GM12878 (cell line): Measurements from ENCODE around the gene TFF1. TPM values are rescaled to one million over a fixed set of nuclear protein-coding genes. Genes with fewer than 3 reads are reported as not detected.

Experiments used
- BCL3 ChIP-seq: IDR thresholded peaks from 2 replicates; pipeline ENCODE4 v1.6.1; 2011; ENCODE audit warnings: borderline replicate concordance, low read depth, mild to moderate bottlenecking, moderate library complexity, low read length; ENCODE audit not compliant: insufficient read depth, poor library complexity, severe bottlenecking
- CREM ChIP-seq: IDR thresholded peaks from 2 replicates; pipeline ENCODE4 v1.6.1; 2014; ENCODE audit warnings: antibody characterized with exemption, low read depth
- EED ChIP-seq: sonication (generic); IDR thresholded peaks from 2 replicates; pipeline ENCODE4 v1.6.1; 2016; ENCODE audit warnings: antibody characterized with exemption, low read depth
- IKZF1 ChIP-seq: fragments of 450-650 bp; conservative IDR thresholded peaks from 2 replicates; pipeline ENCODE4 v1.6.1; 2017; ENCODE audit warnings: antibody characterized with exemption, mild to moderate bottlenecking
- IKZF2 ChIP-seq, 2 experiments: fragments of 450-650 bp; IDR thresholded peaks; 2 replicates each; pipeline ENCODE4 v1.6.1; 2017; ENCODE audit warnings: mild to moderate bottlenecking in 2 of 2, moderate library complexity in 2 of 2
- JUNB ChIP-seq: IDR thresholded peaks from 2 replicates; pipeline ENCODE4 v1.6.1; 2016; ENCODE audit warnings: antibody characterized with exemption, mild to moderate bottlenecking
- LARP7 ChIP-seq: fragments of 450-650 bp; IDR thresholded peaks from 2 replicates; pipeline ENCODE4 v1.6.1; 2017; ENCODE audit warnings: mild to moderate bottlenecking
- MTA2 ChIP-seq: fragments of 450-650 bp; IDR thresholded peaks from 2 replicates; pipeline ENCODE4 v1.6.1; 2016; ENCODE audit warnings: low read depth, mild to moderate bottlenecking, moderate library complexity
- NBN ChIP-seq: fragments of 450-650 bp; IDR thresholded peaks from 2 replicates; pipeline ENCODE4 v1.6.1; 2016
- NFYB ChIP-seq: IDR thresholded peaks from 2 replicates; pipeline ENCODE4 v1.6.1; 2011; ENCODE audit warnings: low read depth, mild to moderate bottlenecking, low read length, improper control_type of control experiment, moderate library complexity; ENCODE audit not compliant: insufficient read depth
- NKRF ChIP-seq: fragments of 450-650 bp; conservative IDR thresholded peaks from 2 replicates; pipeline ENCODE4 v1.6.1; 2017; ENCODE audit warnings: mild to moderate bottlenecking, moderate library complexity
- NR2C2 ChIP-seq: IDR thresholded peaks from 2 replicates; pipeline ENCODE4 v1.6.1; 2011; ENCODE audit warnings: borderline replicate concordance, low read depth; ENCODE audit not compliant: control insufficient read depth, insufficient read length
- NR2F1 ChIP-seq: fragments of 450-650 bp; conservative IDR thresholded peaks from 2 replicates; pipeline ENCODE4 v1.6.1; 2017; ENCODE audit warnings: mild to moderate bottlenecking
- RCOR1 ChIP-seq: conservative IDR thresholded peaks from 2 replicates; pipeline ENCODE4 v1.6.1; 2012; ENCODE audit warnings: low read depth, low read length, improper control_type of control experiment
- RUNX3 ChIP-seq: IDR thresholded peaks from 2 replicates; pipeline ENCODE4 v1.6.1; 2012; ENCODE audit warnings: low read length, inconsistent platforms
- SMC3 ChIP-seq: IDR thresholded peaks from 2 replicates; pipeline ENCODE4 v1.6.1; 2011; ENCODE audit warnings: low read length, improper control_type of control experiment, borderline replicate concordance
- ZNF24 ChIP-seq: fragments of 450-650 bp; IDR thresholded peaks from 2 replicates; pipeline ENCODE4 v1.6.1; 2017; ENCODE audit warnings: antibody characterized with exemption, mild to moderate bottlenecking
- polyA plus RNA-seq, 11 experiments: library from polyadenylated mRNA; depleted of rRNA in 4 of 11; unstranded in 6 of 11; stranded (reverse) in 5 of 11; fragments of >200 nt; fragmentation: Nextera tagmentation in 4 of 11; fragmentation: Illumina TruSeq in 1 of 11; extraction: Ambion mirVana in 4 of 11; extraction: Trizol in 1 of 11; gene quantifications; 1 replicate in 1 of 11; 2 replicates in 10 of 11; pipeline versions ENCODE4 v1.2.1 to v1.2.3, GENCODE V29; 2011 to 2016; ENCODE audit warnings: inconsistent platforms in 2 of 11, missing spikeins in 2 of 11, low read depth in 1 of 11
- total RNA-seq, 4 experiments: library from RNA; depleted of rRNA in 3 of 4; stranded (reverse); fragments of >200 nt in 3 of 4; fragmentation: Illumina TruSeq in 1 of 4; extraction: Trizol in 1 of 4; gene quantifications; 2 replicates each; pipeline versions ENCODE4 v1.2.1 to v1.2.3, GENCODE V29; 2013 to 2021

The TFF1 gene
- total and polyA plus RNA-seq, 10 of the 15 experiments (the other 5 are each of a cell fraction or from before 2014, with no cell fraction given): 0.13 TPM; not detected in 9

- no peak for TF ChIP-seq NKRF
- TF ChIP-seq NBN: no peak
- TF ChIP-seq NR2C2: no peak
- no peak for TF ChIP-seq ZNF24
- no peak for TF ChIP-seq LARP7
- TF ChIP-seq RUNX3: peak; percentile 60
- no peak for TF ChIP-seq RCOR1
- TF ChIP-seq CREM: no peak
- TF ChIP-seq IKZF1: peak; percentile 61; the same call in 1 of the 2 replicates
- peak; percentile 36; the same call in 1 of the 2 replicates for TF ChIP-seq MTA2
- TF ChIP-seq JUNB: 0 out of 2 replicates have a peak, but pooled peaks have one; percentile 14
- peak; percentile 21; the same call in 1 of the 2 replicates for TF ChIP-seq EED
- peak; percentile 75; the same call in 1 of the 2 replicates for TF ChIP-seq NR2F1
- TF ChIP-seq BCL3: no peak
- TF ChIP-seq NFYB: no peak
- TF ChIP-seq IKZF2 (IDR thresholded peaks at IDR 0.05): peak; percentile 49 to 56; a peak in 2 of 4 replicates
- TF ChIP-seq SMC3: peak; percentile 20; the same call in 1 of the 2 replicates
- TF ChIP-seq, all 136 proteins: peak for 16
Observed at GRCh38 chr21:42330380-42331371, 35.7 kb downstream of the TFF1 start (continued).
